Natural killer cell (primary cell): ENCODE results near the gene BLOC1S1. TPM values are rescaled to one million over a fixed set of nuclear protein-coding genes. Genes with fewer than 3 reads are reported as not detected.
A peak's percentile ranks its signal among the peaks of the same experiment; 100 is the strongest.

Source experiments
- ATAC-seq, 3 donors: fragments of 150-1000 bp in 2 of 3; fragments of 200-7000 bp in 1 of 3; cut with Tn5 transposase; 1 replicate in 1 of 3; 2 replicates in 2 of 3; pipeline ENCODE4 v1.10.0; 2021; ENCODE audit warnings: mild to moderate bottlenecking in 2 of 3, moderate library complexity in 2 of 3
- DNase-seq, 2 donors: peaks; one replicate each; pipeline versions ENCODE4 v3.0.0 to v3.0.0-alpha.2; 2013 to 2021; ENCODE audit warnings: mixed read lengths in 1 of 2
- H3K27ac ChIP-seq: one replicate; pipeline ENCODE4 v1.5.1; 2013; ENCODE audit warnings: mild to moderate bottlenecking, low read length
- H3K27me3 ChIP-seq: one replicate; pipeline ENCODE4 v1.6.1; 2013; ENCODE audit warnings: low read length; ENCODE audit not compliant: control insufficient read depth, insufficient read depth
- H3K36me3 ChIP-seq: one replicate; pipeline ENCODE4 v1.6.1; 2013; ENCODE audit warnings: low read length; ENCODE audit not compliant: control insufficient read depth, insufficient read depth
- H3K4me1 ChIP-seq: one replicate; pipeline ENCODE4 v1.6.1; 2013; ENCODE audit warnings: low read length; ENCODE audit not compliant: control insufficient read depth, insufficient read depth
- H3K4me3 ChIP-seq: one replicate; pipeline ENCODE4 v1.5.1; 2013; ENCODE audit warnings: low read length
- H3K9me3 ChIP-seq: one replicate; pipeline ENCODE4 v1.6.1; 2013; ENCODE audit warnings: low read length; ENCODE audit not compliant: control insufficient read depth, insufficient read depth
- H3K27ac Mint-ChIP-seq, 2 donors: one replicate each; pipeline ENCODE4 v1.8.0; 2022; ENCODE audit warnings: mild to moderate bottlenecking in 2 of 2, mixed read lengths in 2 of 2, moderate library complexity in 1 of 2
- H3K27me3 Mint-ChIP-seq, 2 donors: one replicate each; pipeline ENCODE4 v1.8.0; 2022; ENCODE audit warnings: low read depth in 2 of 2, mixed read lengths in 2 of 2
- H3K36me3 Mint-ChIP-seq: one replicate; pipeline ENCODE4 v1.8.0; 2022; ENCODE audit warnings: mixed read lengths
- H3K4me1 Mint-ChIP-seq, 2 donors: one replicate each; pipeline ENCODE4 v1.8.0; 2022; ENCODE audit warnings: mixed read lengths in 2 of 2
- H3K4me3 Mint-ChIP-seq: one replicate; pipeline ENCODE4 v1.8.0; 2022; ENCODE audit warnings: mild to moderate bottlenecking, moderate library complexity, mixed read lengths
- H3K9me3 Mint-ChIP-seq, 2 donors: one replicate each; pipeline ENCODE4 v1.8.0; 2022; ENCODE audit warnings: mixed read lengths in 2 of 2
- WGBS: methylation state at CpG from one replicate; pipeline ENCODE4 v1.1.7; 2013; ENCODE audit warnings: missing lambda C conversion rate; ENCODE audit not compliant: insufficient coverage; 5-methylcytosine and 5-hydroxymethylcytosine counted together
- intact Hi-C: fragments of 100-400 bp; cut with micrococcal nuclease; formaldehyde crosslinking; loops from one replicate; pipeline ENCODE4 v1.14.2; 2022
- total RNA-seq, 4 donors: library from RNA; stranded (reverse); fragments of 120-200 nt in 1 of 4; gene quantifications; one replicate each; pipeline versions ENCODE4 v1.2.3 to v1.2.4, GENCODE V29; 2013 to 2022
- TF ChIP-seq, protein P1 (sequence below): fragments of 200-600 bp; IDR thresholded peaks from one replicate; pipeline ENCODE4 v1.8.0; 2022; ENCODE audit warnings: antibody characterized with exemption

Gene BLOC1S1
- total RNA-seq, 3 donors from 2014 or later (not counting 1 experiment from before 2014, with no cell fraction given) = 75.8 to 83.7 (median 81.0) TPM

GRCh38 chr12:55726971-55727370 is 11.1 kb downstream of the BLOC1S1 start:
- Histone ChIP-seq H3K36me3 (peaks cover 29% of the 10 kb centered on the region), H3K4me3 (no peak overlapping the region), H3K9me3 (no peaks in the 10 kb centered on the region), H3K4me1 (peaks cover 57% of the 10 kb centered on the region), H3K27ac (peak overlapping the region; percentile 93), H3K27me3 (no peaks in the 10 kb centered on the region)
- no peaks in the 10 kb centered on the region for H3K9me3 Mint-ChIP-seq
- TF ChIP-seq, protein P1, sequence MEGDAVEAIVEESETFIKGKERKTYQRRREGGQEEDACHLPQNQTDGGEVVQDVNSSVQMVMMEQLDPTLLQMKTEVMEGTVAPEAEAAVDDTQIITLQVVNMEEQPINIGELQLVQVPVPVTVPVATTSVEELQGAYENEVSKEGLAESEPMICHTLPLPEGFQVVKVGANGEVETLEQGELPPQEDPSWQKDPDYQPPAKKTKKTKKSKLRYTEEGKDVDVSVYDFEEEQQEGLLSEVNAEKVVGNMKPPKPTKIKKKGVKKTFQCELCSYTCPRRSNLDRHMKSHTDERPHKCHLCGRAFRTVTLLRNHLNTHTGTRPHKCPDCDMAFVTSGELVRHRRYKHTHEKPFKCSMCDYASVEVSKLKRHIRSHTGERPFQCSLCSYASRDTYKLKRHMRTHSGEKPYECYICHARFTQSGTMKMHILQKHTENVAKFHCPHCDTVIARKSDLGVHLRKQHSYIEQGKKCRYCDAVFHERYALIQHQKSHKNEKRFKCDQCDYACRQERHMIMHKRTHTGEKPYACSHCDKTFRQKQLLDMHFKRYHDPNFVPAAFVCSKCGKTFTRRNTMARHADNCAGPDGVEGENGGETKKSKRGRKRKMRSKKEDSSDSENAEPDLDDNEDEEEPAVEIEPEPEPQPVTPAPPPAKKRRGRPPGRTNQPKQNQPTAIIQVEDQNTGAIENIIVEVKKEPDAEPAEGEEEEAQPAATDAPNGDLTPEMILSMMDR = no peak
- intact Hi-C loops = loop anchor here (5.0 kb wide), 1 partner anchor 205 kb away; the partner anchor contains the start of gene DGKA
- peaks cover 10% of the 10 kb centered on the region for H3K36me3 Mint-ChIP-seq
- peaks cover 43 to 60% of the 10 kb centered on the region in 2 donors for H3K4me1 Mint-ChIP-seq
- no peaks in the 10 kb centered on the region for H3K27me3 Mint-ChIP-seq
- ATAC-seq (no peak), DNase-seq (no peak)
- WGBS = 51% methylated on average over 10 of the region's 10 CpGs
- H3K27ac Mint-ChIP-seq = peak overlapping the region; percentile 69 to 95
- peak overlapping the region; percentile 88 for H3K4me3 Mint-ChIP-seq

- H3K36me3 ChIP-seq = peaks cover 29% of the 10 kb centered on the region
- Mint-ChIP-seq H3K27ac (peak overlapping the region; percentile 69 to 95), H3K27me3 (no peaks in the 10 kb centered on the region), H3K36me3 (peaks cover 10% of the 10 kb centered on the region), H3K9me3 (no peaks in the 10 kb centered on the region), H3K4me1 (peaks cover 43 to 66% of the 10 kb centered on the region in 2 donors), H3K4me3 (peak overlapping the region; percentile 88)
- WGBS = 13% methylated on average over 5 of the region's 9 CpGs
- H3K9me3 ChIP-seq = no peaks in the 10 kb centered on the region
- peak overlapping the region; percentile 93 for H3K27ac ChIP-seq
- DNase-seq (no peak), ATAC-seq (no peak)
- intact Hi-C loops = loop anchor here (5.0 kb wide), 1 partner anchor 205 kb away; the partner anchor contains the start of gene DGKA
- peak overlapping the region; percentile 83 for H3K4me3 ChIP-seq
- TF ChIP-seq, protein P1 = no peak
- peaks cover 63% of the 10 kb centered on the region for H3K4me1 ChIP-seq
- no peaks in the 10 kb centered on the region for H3K27me3 ChIP-seq
Measured at GRCh38 chr12:55727643-55728185, 11.9 kb downstream of the BLOC1S1 start.

- Mint-ChIP-seq H3K27ac (peak overlapping the region; percentile 69 to 95), H3K9me3 (no peaks in the 10 kb centered on the region), H3K36me3 (peaks cover 10% of the 10 kb centered on the region), H3K4me1 (peaks cover 43 to 66% of the 10 kb centered on the region in 2 donors), H3K4me3 (peak overlapping the region; percentile 88), H3K27me3 (no peaks in the 10 kb centered on the region)
- H3K9me3 ChIP-seq = no peaks in the 10 kb centered on the region
- H3K4me3 ChIP-seq = peak overlapping the region; percentile 83
- WGBS = under 1% methylated on average over 56 of the region's 61 CpGs
- H3K36me3 ChIP-seq = peaks cover 24% of the 10 kb centered on the region
- TF ChIP-seq, protein P1 = no peak
- peak overlapping the region; percentile 93 for H3K27ac ChIP-seq
- peaks cover 67% of the 10 kb centered on the region for H3K4me1 ChIP-seq
- ATAC-seq (no peak), DNase-seq (peak in 1 of 2 donors; percentile 42)
- intact Hi-C loops = loop anchor here (5.0 kb wide), 1 partner anchor 204 kb away; the partner anchor contains the start of gene DGKA
- no peaks in the 10 kb centered on the region for H3K27me3 ChIP-seq
Measured at GRCh38 chr12:55728186-55728938, 12.5 kb downstream of the BLOC1S1 start.
